Measurements from ENCODE around the gene CCDC181.

The CCDC181 gene

GRCh38 chr1:169395955-169396354, 31.3 kb downstream of the CCDC181 start:
- no peak for DNase-seq (ENCODE audit: low spot score)

DNA sequence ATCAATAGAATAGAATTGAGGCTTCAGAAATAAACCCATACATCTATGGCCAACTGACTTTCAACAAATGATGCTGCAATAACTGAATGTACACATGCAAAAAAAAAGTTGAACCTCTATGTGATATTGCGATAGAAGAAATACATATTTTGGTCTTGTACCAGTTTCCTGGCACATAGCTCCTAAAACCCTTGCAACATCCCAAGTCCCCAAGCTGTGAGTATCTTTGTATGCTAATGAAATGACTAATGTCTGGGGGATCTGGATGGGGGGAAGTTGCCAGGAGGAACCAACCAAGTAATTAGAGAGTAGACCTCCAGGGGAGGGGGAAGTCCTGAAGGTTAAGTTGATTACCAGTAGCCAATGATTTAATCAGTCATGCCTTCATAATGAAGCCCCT, 34.9 kb downstream of the CCDC181 start:
- DNase-seq (ENCODE audit: low spot score): no peak

DNA sequence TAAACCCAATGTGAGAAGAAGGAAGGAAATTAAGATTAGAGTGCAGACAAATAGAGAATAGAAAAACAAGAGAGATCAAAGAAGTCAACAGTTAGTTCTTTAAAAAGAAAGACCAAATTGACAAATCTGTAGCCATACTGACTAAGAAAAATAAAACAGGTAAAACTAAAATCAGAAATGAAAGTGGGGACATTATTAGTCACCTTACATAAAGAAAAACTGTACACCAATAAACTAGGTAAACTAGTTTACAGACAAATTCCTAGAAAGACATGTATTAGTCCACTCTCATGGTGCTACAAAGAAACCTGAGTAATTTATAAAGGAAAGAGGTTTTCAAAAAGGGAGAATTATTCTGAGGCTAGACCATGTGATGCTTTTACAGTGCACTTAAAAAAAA, 37.0 kb downstream of the CCDC181 start:
- no peak for DNase-seq (ENCODE audit: low spot score)

DNA sequence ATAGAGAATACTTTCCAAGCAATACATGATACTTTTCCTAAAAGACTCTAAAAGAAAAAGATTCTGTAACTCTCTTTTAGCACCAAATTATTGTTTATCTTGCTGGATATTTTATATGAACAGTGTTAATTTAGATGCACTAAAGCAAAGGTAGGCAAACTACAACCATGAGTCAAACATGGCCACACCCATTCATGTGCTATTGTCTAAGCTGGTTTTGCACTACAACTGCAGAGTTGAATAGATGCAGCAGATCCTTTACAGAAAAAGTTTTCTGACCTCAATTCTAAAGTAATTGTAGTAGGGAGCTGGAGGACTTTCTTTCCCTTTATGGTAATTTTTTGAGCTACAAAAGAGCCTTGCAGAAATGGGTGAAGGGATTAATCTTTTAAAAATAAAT, 39.9 kb downstream of the CCDC181 start:
- no peak for DNase-seq (ENCODE audit: low spot score)

DNA sequence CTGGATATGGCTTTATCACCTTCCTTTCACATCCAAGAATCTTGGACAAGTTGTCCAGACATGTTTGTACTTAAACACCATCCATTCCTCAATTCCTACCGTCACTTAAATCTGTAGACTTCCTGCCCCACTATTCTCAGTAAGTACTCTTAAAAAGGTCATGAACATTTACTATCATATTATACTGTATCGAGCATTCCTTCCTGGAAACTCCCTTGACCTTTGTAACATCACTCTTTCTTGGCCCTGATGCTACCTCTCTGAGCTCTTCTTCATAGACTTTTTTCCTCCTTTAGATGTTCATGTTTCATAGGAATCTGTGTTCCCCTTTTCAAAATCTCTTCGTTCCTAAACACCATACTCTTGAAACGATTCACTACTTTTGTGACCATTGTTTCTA, 43.8 kb downstream of the CCDC181 start:
- DNase-seq (ENCODE audit: low spot score): no peak

DNA sequence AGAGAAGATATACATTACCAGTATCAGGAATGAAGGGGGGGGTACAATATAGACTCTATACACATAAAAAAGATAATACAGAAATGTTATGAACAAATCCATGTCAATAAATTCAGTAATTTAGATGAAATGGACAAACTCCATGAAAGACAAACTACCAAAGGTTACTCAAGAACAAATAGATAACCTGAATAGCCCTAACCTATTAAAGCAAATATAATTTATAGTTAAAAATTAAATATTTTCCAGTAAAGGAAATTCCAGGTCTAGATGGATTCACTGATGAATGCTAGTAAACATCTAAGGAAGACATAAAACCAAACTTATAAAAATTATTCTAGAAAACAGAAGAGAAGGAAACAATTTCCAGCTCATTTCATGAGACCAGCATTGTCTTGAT, 46.1 kb downstream of the CCDC181 start:
- DNase-seq (ENCODE audit: low spot score): no peak

- no peak for DNase-seq (ENCODE audit: low spot score)
Measured at GRCh38 chr1:169371404-169371803, 55.9 kb downstream of the CCDC181 start.

- DNase-seq (ENCODE audit: low spot score): peak; percentile 10
Measured at GRCh38 chr1:169368406-169368769, 58.9 kb downstream of the CCDC181 start.

DNA sequence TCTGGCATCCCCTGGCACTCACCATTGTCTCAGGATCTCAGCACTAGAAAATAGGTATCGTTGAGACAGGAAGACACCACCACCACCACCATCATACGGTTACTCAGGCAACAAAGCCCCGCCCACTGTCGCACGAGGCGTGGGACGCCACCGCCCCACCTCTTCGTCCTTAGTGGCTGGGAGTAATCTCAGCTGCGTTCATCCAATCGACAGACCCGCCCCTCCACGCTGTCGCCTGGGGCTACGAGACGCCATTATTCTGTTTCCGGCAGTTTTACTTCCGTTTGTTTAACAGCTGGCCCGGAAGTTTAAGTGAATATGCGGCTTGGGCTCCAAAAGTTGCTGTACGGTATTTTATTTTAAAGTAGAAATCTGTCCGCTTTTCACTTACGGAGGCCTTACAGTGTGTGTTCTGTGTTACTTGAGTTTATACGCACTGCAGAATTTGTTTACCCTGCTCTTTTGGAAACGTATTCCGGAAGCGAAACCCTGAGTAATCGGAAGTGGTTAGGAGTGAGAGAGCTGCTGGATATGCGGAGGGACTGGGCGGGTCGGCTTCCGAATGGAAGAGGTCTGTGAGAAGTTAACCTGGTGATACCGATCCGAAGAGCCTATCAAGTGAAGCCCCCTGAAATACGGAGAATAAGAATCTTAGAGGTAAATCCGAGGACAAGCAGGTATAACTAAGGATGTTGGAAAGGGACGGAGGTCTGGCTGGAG, 59.4 kb downstream of the CCDC181 start, which contains the start of the genes BLZF1 and NME7:
Gene BLZF1 (plus strand): TSS at position 510 of the 720 bp plus-strand sequence. CDS start 1,328 bp downstream, outside the sequence.
Gene NME7 (minus strand): TSS at position 112 of the 720 bp plus-strand sequence. CDS start 87 bp downstream, at position 25.
- DNase-seq (ENCODE audit: low spot score): peak; percentile 94

- no peak for DNase-seq (ENCODE audit: low spot score)
Measured at GRCh38 chr1:169367096-169367685, 60.1 kb downstream of the CCDC181 start.

DNA sequence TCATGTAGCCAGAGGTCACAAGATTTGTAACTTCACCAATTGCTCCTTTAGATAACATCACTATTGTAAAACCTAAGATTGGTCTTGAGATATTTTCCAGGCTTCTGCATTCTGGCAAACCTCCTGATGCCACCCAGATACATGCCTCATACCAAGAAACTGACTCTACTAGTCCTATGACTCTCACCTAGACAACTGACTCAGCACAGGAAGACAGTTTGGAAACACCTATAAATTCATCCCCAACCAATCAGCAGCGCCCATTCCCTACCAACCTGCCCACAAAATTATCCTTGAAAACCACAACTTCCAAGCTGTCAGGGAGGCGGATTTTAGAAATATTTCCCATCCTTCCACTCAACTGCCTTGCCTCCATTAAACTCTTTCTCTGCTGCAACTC, 62.3 kb downstream of the CCDC181 start:
- no peak for DNase-seq (ENCODE audit: low spot score)

DNA sequence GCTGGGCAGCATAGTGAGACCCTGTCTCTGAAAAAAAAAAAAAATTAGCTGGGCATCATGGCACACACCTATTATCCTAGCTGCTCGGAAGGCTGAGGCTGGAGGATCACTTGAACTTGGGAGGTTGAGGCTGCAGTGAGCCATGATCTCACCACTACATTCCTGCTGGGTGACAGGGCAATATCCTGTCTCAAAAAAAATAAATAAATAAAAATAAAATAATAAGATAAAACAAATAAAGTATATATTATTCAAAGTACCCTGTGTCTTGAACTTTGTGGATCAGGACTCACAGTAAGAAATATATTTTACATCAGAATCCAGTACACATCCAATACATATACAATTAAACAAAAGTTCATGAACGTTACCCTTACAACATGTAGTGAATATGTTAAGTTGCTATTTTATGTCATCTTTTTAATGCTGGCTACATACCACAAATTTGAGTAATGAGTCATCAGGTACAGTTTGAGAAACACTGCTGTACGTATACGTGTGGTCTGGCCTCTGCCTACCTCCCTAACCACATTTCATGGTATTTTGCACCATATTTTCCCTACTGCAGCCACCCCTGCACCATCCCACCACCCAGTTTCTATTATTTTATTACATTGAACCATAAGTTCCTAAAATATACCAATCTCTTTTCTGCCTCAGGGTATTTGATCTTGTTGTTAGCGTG, 64.1 kb downstream of the CCDC181 start:
- no peak for DNase-seq (ENCODE audit: low spot score)

DNA sequence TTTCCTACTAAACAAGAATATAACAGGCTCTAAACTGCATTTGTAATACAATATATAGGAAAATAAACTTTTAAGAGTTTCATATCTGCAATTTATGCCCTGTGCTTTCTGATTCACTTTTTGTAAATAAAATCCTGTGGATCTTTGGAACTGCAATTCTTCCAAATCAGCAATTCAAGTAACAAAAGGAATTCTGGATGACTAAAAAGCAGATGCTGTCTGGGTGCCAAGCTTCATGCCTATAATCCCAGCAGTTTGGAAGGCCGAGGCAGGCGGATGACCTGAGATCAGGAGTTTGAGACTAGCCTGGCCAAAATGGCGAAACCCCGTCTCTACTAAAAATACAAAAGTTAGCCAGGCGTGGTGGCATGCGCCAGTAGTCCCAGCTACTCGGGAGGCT, 66.0 kb downstream of the CCDC181 start:
- DNase-seq (ENCODE audit: low spot score): no peak

- DNase-seq (ENCODE audit: low spot score): no peak
Measured at GRCh38 chr1:169360415-169360814, 66.9 kb downstream of the CCDC181 start.

DNA sequence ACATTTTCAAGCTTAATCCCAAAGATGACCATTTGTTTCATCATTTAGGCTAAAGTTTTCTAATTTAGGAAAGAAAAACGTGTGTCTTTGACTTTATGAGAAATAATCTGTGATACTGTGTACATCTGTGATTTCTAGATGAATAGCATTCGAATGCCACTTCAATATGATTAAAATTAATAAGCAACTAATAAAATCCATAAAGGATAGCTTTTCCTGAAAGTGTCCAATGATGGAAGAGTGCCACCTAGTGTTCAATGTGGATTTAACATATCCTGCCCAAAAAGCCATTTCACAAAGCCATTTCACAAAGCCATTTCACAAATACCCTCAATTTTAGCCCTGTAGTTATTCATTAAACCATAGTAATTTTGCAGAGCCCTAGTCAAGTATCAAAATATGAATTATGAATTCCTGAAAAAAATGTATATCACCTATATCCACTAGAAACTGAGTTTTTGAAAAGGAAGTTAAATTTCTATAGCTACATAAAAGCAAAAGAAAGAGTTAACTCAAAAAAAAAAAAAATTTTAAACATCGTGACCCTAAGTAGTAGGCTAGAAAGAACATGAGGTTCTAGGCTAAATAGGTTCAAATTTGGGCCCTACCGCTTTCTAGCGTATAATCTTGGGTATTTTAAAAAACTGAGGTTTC, 78.8 kb downstream of the CCDC181 start:
- DNase-seq (ENCODE audit: low spot score): peak; percentile 21

GRCh38 chr1:169347688-169348382, 79.4 kb downstream of the CCDC181 start:
- DNase-seq (ENCODE audit: low spot score): no peak

DNA sequence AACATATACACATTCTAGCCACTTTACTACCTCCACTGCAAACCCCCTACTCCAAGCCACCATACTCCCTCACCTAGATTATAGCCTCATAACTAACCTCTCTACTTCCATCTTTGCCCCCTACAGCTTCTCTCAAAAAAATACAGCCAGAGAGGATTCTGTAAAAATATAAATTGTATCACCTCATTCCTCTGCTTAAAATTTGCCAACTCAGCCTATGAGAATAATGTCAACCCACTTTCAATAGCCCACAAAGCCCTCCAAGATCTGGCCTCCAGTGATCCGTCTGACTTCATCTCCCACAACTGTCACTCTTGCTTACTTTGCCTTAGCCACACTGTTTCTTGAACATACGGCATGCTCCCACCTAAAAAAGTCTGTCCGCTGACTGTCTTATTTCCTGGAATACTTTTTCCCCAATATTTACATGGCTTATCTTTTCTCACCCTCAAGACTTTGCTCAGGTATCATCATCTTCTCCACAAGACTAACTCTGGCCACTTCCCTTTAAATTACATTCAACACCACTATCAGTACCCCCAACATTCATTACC, 81.2 kb downstream of the CCDC181 start:
- no peak for DNase-seq (ENCODE audit: low spot score)

- no peak for DNase-seq (ENCODE audit: low spot score)
Measured at GRCh38 chr1:169345511-169345910, 81.8 kb downstream of the CCDC181 start.

Measured in iPS-NIHi11 (cell line).